ENCODE measurements around the gene CRYM.
A peak's percentile ranks its signal among the peaks of the same experiment; 100 is the strongest.

Gene CRYM

GRCh38 chr16:21283521-21284289 is 5.6 kb upstream of the CRYM start:
- intact Hi-C loops (cut with DNase I), result no loop called here
- DNase-seq, result peak in 34 of 42 donors; percentile 10 to 63 (median 40)

GRCh38 chr16:21281698-21282389 is 3.8 kb upstream of the CRYM start:
- DNase-seq, result peak in 1 of 42 donors; percentile 7
- intact Hi-C loops (cut with DNase I), result no loop called here

GRCh38 chr16:21279501-21279900 is 1.4 kb upstream of the CRYM start:
- peak in 1 of 42 donors; percentile 8 for DNase-seq
- intact Hi-C loops (cut with DNase I), result loop anchor here (10.0 kb wide), 1 partner anchor 45 kb away; no protein-coding TSS in a partner anchor

- intact Hi-C loops (cut with DNase I), result loop anchor here (10.0 kb wide), 1 partner anchor 48 kb away; no protein-coding TSS in a partner anchor
- DNase-seq, result peak in 6 of 42 donors; percentile 14 to 40 (median 29)
These were observed 804 bp downstream of the CRYM start for GRCh38 chr16:21277045-21277926.

- DNase-seq, result peak in 25 of 42 donors; percentile 12 to 77 (median 42)
- intact Hi-C loops (cut with DNase I), result loop anchor here (10.0 kb wide), 1 partner anchor 49 kb away; no protein-coding TSS in a partner anchor
These were observed 2.0 kb downstream of the CRYM start for GRCh38 chr16:21276090-21276489.

GRCh38 chr16:21275529-21275928 is 2.6 kb downstream of the CRYM start:
- peak in 1 of 42 donors; percentile 10 for DNase-seq
- intact Hi-C loops (cut with DNase I), result loop anchor here (10.0 kb wide), 1 partner anchor 49 kb away; no protein-coding TSS in a partner anchor

GRCh38 chr16:21274172-21274726 is 3.8 kb downstream of the CRYM start:
- intact Hi-C loops (cut with DNase I), result loop anchor here (10.0 kb wide), 1 partner anchor 51 kb away; no protein-coding TSS in a partner anchor
- peak in 2 of 42 donors; percentile 4 to 33 for DNase-seq

- intact Hi-C loops (cut with DNase I), result loop anchor here (10.0 kb wide), 1 partner anchor 52 kb away; no protein-coding TSS in a partner anchor
- peak in 1 of 42 donors; percentile 9 for DNase-seq
These were observed 5.3 kb downstream of the CRYM start for GRCh38 chr16:21272763-21273162.

GRCh38 chr16:21272253-21272652 is 5.8 kb downstream of the CRYM start:
- intact Hi-C loops (cut with DNase I), result loop anchor here (10.0 kb wide), 1 partner anchor 53 kb away; no protein-coding TSS in a partner anchor
- no peak for DNase-seq

GRCh38 chr16:21268236-21268635 is 9.9 kb downstream of the CRYM start:
- intact Hi-C loops (cut with DNase I), result no loop called here
- peak in 1 of 42 donors; percentile 21 for DNase-seq

- intact Hi-C loops (cut with DNase I), result no loop called here
- peak in 1 of 42 donors; percentile 34 for DNase-seq
These were observed 10.8 kb downstream of the CRYM start for GRCh38 chr16:21267298-21267697.

GRCh38 chr16:21265104-21265837 is 12.8 kb downstream of the CRYM start:
- intact Hi-C loops (cut with DNase I), result no loop called here
- DNase-seq, result peak in 18 of 42 donors; percentile 10 to 58 (median 26)

- DNase-seq, result peak in 1 of 42 donors; percentile 29
- intact Hi-C loops (cut with DNase I), result no loop called here
These were observed 13.5 kb downstream of the CRYM start for GRCh38 chr16:21264571-21265036.

GRCh38 chr16:21263640-21264570 is 14.2 kb downstream of the CRYM start:
- intact Hi-C loops (cut with DNase I), result no loop called here
- peak in 3 of 42 donors; percentile 11 to 42 (median 14) for DNase-seq

GRCh38 chr16:21262779-21263639 is 15.1 kb downstream of the CRYM start:
- intact Hi-C loops (cut with DNase I), result no loop called here
- DNase-seq, result no peak
